SU-DHL-6 (cell line): ENCODE data around the gene GBF1.

ENCODE experiments used
- CTCF ChIP-seq: fragments of 200-600 bp; sonication (generic); IDR thresholded peaks from one replicate; pipeline ENCODE4 v1.5.1; 2017; ENCODE audit warnings: antibody characterized with exemption, mild to moderate bottlenecking, low read length, moderate library complexity; ENCODE audit not compliant: insufficient read depth, poor library complexity, severe bottlenecking
- EZH2phosphoT487 ChIP-seq: fragments of 200-600 bp; sonication (generic), shearing (Covaris generic); conservative IDR thresholded peaks from 2 replicates; pipeline ENCODE4 v1.6.1; 2018; ENCODE audit warnings: mild to moderate bottlenecking, antibody characterized with exemption, low read length, moderate library complexity, mixed read lengths

GRCh38 chr10:102395400-102396316, 150.3 kb downstream of the GBF1 start, which contains the start of gene NFKB2:
- no peak for TF ChIP-seq EZH2phosphoT487
- no peak for TF ChIP-seq CTCF
